GOT3 (cell line): ENCODE measurements around the gene DNAJC16.
A peak's percentile ranks its signal among the peaks of the same experiment; 100 is the strongest.
"Not testable (repeated sequence)": the region's sequence is repeated elsewhere in the genome, so short reads cannot be mapped to it uniquely, and the experiment has no call there.

Experiments used
- DNase-seq: peaks from one replicate; lab custom pipeline; 2025; ENCODE audit warnings: mixed read lengths; lab: John Stamatoyannopoulos, UW

Gene DNAJC16

DNA sequence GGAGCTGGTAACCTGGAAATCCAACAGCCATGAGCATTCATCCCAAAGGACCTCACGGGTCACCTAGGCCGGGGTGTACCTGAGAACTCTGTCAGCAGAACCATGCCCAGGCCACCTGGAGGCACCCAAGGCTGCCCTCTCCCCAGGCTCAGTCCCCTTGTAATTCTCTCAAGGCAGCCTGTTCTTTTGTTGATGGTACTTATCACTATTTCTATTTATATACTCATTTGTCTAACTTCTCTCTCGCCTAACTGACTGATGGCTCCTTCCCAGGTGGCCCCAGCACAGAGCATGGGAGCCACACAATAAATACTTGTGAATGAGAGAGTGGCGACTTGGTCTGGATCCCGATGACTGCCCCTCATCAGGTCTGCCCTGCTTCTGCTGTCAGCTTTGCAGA is 19.4 kb upstream of the DNAJC16 start:
- DNase-seq, result no peak

DNA sequence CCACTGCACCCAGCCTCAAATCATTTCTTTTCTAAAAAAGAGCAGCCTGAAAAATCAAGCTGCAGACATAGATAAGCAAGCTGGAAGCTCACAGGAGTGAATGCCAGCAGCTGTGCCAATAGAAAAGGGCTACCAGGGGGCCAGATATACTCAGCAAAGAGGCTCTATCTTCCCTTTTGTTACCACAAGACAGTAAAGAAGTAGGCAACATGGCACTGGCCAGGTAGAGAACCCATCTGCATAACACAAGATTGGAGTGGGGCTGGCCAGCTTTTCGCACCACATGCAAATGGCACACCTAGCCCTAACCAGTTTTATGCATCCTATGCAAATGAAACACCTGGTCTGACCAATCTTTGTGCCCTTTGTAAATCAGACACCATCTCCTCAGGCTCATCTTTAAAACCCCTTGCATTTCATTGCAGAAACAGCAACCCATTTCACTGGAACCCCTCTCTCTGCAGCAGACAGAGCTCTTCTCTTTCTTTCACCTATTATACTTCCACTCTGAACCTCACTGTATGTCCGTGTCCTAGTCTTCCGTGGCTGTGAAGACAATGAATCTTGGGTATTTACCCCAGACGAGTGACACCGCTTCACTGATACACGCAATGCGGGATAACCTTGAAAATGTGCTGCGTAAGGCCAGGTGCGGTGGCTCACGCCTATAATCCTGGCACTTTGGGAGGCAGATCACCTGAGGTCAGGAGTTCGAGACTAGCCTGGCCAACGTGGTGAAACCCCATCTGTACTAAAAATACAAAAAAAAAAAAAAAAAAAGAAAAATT is 17.8 kb upstream of the DNAJC16 start:
- DNase-seq, result no peak

DNA sequence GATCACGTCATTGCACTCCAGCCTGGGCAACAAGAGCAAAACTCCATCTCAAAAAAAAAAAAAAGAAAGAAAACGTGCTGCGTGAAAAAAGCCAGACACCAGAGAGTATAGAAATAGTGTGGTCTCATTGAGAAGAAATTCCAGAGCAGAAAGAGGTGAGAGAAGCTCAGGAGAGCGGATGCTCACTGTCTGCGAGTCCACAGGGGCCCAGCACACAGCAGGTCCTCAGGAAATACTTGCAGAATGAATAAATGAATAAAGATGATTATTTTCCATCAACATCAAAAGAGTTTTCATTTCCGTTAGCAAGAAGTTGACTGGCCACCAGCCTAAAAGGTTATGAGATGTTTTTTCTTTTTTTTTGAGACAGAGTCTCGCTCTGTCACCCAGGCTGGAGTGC is 17.1 kb upstream of the DNAJC16 start:
- no peak for DNase-seq

DNA sequence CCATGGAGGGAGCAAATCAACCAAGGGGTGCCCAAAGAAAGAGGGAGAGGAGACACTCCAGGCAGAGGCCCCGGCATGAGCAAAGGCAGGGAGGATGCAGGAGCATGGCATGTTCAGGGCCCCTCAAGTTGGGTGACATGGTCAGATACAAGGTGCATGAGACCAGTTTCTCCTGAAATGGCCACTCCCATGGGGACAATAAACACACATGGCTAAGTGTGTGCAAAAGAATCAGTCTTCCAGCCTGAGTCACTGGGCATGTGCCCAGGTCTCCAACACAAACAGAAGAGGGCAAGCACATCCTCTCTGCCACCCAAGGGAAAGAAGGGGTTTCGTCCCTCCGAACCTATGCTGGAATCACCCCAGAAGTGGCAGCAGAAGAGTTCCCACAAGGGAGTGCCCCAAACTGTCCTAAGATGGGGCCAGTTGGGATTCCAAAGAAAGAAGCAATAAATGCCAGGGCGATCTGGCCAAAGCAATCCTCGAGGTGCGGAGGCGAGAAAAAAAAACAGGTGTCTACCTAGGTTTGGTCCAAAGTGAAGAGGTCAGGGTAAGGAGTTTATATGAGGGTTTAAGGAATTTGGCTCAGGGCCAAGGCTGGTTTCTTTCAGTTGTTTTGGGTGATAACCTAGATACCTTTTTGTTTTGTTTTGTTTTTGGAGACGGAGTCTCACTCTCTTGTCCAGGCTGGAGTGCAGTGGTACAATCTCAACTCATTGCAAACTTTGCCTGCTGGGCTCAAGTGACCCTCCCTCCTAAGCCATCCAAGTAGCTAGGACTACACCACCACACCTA is 15.8 kb upstream of the DNAJC16 start:
- no peak for DNase-seq

DNA sequence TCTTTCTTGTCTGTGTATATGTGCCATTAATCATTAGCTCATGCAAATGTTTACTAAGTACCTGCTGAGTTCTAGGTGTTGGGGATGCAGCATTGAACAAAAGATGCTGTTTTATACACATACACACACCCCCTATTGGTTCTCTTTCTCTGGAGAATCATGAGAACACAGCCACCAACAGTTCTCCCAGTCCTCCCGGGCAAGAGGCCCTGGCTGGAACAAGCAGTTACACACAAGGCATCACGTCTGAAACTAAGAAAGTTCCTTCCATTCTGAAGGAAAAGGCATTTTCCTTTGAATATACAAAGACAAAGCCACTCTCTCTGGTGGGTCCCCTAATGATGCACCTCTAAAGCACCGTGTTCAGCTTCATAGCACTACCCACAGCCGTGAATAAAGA is 13.5 kb upstream of the DNAJC16 start:
- DNase-seq, result no peak

DNA sequence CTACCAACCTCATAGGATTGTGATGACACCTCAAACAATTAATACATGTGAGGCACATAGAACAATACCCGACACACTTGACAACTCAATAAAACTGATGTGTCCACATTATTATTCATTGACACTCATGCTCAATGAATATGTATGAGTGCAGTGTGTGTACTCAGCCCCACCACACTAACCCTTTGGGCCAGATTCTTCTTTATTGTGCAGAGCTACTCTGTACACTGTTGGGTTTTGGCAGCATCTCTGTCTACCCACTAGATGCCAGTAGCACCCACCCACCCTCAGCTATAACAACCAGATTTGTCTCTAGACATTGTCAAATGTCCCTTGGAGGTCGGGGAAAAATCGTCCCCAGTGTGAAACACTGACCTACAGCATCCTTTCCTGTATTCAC is 12.7 kb upstream of the DNAJC16 start:
- no peak for DNase-seq

DNA sequence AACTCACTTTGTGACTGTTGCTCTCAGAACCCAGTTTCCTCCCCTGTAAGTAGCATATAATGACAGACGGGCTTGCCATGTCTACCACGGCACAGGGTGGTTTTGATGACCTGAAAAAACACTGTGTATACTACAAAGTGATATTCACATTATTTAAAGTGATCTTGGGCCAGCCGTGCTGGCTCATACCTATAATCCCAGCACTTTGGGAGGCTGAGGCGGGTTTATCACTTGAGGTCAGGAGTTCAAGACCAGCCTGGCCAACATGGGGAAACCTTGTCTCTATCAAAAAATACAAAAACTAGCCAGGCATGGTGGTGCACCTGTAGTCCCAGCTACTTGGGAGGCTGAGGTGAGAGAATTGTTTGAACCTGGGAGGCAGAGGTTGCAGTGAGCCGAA is 12.1 kb upstream of the DNAJC16 start:
- not testable (repeated sequence) for DNase-seq

DNA sequence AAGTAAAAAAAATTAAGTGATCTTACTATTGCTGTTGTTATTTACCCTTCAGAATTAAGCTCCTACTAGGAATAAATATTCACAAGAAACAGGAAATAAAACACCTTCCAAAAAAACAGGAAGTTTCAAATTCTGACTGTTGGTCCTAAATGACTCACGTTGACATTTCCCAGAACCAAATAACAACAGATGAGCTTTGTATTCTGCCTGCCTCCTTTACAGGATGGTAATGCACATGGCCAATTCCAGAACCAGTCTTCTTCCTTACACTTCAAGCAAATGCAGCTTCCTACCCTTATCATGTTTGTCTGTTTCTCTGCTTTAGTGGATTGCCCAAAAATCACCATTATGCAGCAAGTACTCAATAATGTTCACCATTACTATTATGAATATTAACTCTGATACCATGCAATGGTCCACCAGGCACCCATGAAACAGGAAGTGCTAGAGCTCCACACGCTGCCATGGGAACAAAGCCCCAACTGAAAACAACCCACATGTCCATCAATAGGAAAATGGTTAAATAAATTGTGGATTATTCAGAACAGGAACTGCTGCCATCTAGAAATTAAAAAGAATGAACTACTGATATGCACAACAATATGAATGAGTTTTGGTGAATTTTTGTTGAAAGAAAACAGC is 11.5 kb upstream of the DNAJC16 start:
- DNase-seq, result no peak

DNA sequence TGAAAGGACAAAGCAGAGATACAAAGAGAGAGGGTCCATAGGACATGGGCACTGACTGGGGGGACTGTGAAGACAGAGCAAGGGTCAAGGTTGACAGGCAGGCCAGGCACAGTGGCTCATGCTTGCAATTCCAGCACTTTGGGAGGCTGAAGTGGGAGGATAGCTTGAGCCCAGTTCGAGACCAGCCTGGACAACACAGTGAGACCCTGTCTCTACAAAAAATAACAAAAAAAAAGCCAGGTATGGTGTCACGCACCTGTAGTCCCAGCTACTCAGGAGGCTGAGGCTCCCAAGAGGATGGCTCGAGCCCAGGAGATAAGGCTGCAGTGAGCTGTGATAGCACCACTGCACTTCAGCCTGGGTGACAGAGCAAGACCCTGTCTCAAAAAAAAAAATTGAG is 7.0 kb upstream of the DNAJC16 start:
- DNase-seq, result no peak

DNA sequence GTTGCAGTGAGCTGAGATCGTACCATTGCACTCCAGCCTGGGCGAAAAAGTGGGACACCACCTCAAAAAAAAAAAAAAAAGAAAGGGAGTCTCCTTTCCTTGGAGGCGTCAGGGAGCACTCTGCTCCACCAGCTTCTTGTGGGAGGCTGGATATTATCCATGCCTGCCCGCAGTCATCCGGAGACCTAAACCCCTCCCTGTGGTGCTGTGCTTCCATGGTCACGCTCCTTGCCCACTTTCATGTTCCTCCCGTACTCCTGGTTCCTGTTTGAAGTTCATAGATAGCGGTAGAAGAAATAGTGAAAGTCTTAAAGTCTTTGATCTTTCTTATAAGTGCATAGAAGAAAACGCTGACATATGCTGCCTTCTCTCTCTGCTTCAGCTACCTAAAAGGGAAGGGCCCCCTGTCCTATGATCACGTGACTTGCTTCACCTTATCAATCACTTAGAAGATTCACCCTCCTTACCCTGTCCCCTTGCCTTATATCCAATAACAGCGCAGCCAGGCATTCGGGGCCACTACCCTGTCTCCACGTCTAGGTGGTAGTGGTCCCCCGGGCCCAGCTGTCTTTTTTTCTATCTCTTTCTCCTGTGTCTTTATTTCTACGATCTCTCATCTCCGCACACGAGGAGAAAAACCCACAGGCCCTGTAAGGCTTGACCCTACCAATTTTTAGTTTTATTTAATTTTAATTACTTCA is 5.3 kb upstream of the DNAJC16 start:
- not testable (repeated sequence) for DNase-seq

DNA sequence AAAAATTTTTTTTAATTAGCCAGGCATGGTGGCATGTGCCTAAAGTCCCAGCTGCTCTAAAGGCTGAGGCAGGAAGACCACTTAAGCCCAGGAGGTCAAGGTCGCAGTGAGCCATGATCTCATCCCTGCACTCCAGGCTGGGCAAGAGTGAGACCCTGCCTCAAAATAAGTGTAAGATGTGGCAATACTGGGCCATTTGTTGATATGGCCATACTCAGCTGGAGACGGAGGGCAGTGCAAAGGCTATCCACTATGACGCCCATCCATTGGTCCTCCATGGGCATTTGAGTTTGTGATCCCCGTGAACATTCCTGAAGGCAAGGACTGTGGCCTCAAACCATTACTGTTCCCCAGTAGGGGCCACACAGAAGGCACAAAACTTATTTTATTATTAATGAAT is 4.1 kb upstream of the DNAJC16 start:
- DNase-seq, result no peak

DNA sequence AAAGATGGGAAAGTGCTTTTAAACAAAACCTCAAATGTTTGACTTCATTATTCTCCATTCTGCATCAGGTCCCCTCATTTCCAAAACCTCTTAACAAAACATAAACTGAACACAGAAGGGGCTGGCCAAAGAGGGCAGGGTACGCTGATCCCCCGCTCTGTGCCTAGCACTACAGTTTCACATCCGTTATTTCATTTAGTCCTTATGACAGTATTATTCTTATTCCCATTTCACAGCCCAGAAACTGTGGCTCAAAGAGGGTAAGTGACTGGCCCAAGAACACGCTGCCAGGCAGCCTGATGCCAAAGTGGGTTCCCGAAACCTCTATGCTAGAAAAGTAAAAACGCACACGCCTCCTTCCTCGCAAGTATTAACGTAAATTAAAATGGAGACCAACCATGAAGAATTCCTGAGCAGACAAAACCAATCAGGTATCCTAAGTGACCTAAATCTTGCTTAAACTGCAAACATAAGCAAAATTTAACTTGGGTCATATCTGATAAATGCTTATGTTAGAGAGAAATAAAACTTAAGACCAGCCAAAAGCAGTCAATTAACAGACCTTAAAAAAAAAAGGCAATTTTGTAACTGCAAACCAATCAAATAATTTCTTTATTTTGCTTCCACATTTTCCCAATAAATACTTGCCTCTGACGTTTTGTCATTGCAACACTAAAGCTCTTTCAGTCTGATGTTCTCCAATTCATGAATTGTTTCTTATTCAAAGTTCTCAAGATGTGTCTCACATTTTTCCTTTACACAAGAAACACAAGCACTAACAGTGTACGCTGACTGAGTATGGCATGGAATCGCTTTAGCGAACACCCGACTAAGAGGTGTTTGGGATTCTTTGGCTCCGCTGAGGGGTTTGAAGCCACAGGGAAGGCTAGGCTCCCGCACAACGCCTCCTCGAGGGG is 3.3 kb upstream of the DNAJC16 start:
- DNase-seq, result no peak

DNA sequence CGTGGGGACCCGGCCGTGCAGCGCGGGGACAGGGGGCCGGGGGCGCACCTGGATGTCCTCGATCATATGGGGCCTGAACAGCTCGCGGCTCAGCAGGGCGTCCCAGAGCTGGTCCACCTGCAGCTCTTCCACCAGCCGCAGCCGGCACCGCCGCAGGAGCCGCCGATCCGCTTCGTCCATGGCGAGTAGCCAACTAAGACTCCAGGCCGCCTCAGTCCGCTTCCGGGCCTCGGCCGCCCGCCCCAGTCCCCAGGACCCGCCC is 2.7 kb upstream of the DNAJC16 start, which contains the start of gene CASP9:
TSS of gene CASP9 (minus strand) at position 195 of the 262 bp plus-strand sequence. CDS start at position 180, 15 bp downstream.
- DNase-seq, result no peak

DNA sequence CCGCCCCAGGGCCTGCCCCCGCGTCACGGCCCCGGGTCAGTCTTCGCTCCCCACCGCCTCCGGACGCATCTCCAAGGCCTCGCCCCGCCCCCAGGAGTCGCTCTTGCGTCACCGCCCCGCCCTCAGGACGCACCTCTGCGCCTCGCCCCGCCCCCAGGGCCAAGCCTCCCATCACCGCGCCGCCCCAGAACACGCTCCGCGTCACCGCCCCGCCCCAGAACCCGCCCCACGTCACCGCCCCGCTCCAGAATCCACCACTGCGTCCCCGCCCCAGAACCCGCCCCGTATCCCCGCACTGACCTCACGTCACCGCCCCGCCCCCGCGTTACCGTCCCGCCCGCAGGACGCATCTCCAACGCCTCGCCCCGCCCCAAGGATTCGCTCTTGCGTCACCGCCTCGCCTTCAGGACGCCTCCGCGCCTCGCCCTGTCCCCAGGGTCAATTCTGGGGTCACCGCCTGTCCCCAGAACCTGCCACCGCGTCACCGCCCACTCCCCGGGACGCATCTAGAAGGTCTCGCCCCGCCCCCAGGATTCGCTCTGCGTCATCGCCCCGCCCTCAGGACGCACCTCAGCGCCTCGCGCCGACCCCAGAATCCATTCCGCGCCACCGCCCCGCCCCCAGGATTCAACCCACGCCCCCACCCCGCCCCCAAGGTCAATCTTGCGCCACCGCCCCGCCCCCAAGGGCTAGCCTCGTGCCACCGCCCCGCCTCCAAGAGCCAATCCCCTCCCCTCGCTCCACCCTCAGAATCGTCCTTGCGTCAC is 2.2 kb upstream of the DNAJC16 start:
- peak; percentile 99 for DNase-seq

DNA sequence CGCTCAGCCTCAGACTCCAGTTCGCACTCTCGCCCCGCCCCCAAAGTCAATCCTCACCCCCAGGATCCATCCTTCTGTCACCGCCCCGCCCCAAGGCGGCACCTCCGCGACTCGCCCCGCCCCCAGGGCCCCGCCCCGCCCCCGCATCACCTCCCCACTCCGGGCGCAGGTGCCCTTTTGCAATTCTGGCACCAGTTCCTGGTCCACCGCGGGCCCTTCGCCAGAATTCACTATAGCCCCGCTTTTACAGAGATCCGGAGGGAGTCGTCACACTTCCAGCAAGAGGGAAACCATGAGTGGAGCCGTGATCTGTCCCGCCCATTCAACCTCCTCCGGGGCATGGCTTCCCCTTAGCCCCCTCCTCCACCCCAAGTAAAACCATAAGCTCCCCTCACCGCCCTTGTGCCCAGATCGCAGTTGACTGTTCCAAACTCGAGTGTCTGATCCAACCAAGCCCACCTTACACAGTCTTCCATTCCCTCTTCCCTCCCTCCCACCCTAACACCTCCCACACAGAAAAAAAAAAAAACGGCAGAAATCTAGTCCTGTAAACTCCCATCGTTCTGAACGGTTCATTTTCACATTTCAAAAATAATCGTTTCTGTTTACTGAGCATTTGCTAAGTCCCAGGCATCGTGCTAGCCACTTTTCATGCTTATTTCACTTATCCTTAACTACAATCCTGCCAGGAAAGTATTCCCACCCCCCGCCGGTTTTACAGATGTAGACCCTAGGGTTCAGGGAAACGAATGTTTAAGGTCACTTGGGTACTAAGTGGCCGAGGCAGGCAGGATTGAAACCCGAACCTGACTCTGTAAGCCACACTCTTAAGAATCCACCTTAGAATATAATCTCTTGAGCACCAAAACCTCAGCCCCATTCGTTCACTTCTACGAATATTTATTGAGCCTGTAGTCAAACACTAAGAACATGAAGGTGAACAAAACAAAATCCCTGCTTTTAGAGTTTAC is 1.3 kb upstream of the DNAJC16 start:
- DNase-seq, result no peak

DNA sequence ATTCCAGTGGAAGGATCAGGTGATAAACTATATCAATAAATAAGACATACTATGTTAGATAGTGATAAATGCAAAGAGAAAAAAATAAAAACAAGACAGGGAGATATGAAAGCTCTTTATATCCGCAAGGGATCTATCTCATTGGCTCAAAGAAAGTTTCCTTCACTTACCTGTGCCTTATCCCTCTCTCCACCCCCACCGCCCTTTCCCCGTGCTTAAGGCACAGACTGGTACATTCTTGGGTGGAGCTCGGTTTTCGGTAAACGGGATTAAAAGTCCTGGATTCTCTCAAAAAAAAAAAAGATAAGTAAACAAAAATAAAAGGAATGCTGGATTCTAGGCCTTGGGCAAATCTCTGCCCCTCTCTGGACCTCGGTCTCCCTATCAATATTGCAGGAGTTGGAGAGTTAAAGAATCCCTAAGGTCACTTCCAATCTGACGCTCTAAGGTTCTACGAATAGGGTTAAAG is 593 bp upstream of the DNAJC16 start:
- DNase-seq, result no peak

DNA sequence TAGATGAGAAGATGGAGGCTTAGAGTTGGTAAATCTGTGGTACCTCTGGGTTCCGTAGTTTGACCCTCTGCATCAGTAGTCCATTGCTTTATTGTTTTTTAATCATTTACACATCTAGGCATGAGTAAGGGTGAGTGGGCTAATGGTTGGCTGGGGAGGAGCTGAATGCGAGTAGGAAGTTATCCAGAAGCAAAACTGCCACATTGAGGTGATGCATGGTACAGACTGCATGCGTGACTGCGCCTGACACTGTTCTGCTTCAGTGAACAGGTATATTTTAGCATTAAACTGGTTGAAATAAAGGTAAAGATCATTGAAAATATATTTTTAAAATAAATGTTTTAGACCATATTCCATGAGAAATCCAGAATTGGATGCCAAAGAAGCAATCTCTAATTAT is 4.4 kb downstream of the DNAJC16 start:
- DNase-seq, result no peak

DNA sequence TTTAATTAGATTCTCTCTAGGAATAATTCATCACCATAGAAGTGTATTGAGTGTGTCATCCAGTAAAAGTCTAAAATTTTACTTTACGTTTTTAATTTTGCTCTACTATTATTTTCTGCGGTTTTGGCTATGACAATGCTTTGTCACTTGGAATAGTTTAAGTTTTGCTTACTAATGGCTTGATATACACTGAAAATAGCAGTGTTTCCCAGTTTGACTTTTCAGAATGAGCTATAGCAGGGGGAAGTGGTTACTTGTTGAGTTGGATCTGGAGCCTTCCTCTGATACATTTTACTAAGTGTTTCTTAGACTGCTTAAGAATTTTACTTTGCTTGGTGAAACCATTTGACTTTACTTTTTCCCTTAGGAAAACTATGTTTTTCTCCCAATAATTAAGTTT is 5.0 kb downstream of the DNAJC16 start:
- no peak for DNase-seq

DNA sequence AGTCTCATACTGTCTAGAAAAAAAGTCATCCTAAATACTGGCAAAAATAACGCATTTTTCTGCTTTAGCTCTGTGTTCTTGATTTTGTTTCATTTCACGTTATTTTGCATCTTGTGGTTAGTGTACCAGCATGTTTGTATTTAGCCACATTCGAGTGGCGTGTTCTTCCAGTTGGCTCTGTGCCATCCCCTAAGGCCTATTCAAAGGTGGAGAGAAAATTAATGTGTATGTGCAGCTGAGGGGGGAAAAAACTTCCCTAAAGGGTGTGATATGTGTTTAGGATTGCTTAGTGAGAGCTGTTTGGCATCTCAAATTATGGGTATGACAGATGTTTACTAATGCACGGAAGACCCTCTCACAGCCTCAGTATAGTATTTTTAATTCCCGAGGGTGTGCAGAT is 12.1 kb downstream of the DNAJC16 start:
- DNase-seq, result no peak
